ENCODE measurements around the gene P2RX1. TPM values are rescaled to one million over a fixed set of nuclear protein-coding genes. Genes with fewer than 3 reads are reported as not detected.
A peak's percentile ranks its signal among the peaks of the same experiment; 100 is the strongest.

The P2RX1 gene
- total RNA-seq, 4 donors from 2014 or later = 0.87 to 8.6 (median 4.9) TPM

DNA sequence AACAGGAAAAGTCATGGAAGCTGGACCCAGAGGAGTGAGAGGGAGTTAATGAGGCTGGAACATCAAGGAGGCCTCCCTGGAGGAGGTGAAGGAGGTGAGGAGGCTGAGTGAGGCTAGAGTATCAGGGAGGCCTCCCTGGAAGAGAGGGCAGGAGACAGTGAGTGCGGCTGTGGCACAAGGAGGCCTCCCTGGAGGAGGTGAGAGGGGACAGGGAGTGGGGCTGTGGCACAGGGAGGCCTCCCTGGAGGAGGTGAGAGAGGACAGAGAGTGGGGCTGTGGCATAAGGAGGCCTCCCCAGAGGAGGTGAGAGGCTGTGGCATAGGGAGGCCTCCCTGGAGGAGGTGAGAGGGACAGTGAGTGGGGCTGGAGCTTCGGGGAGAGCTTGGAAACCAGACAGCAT lies 28.9 kb downstream of the P2RX1 start:
- Histone ChIP-seq H3K27me3 (no peaks in the 10 kb centered on the region), H3K4me3 (no peak overlapping the region), H3K4me1 (peaks cover 0 to 68% (median 38%) of the 10 kb centered on the region in 4 donors), H3K36me3 (peaks cover 0 to 28% (median 6%) of the 10 kb centered on the region in 3 donors), H3K9me3 (no peaks in the 10 kb centered on the region), H3K27ac (peak overlapping the region; percentile 55 to 82 (median 68))
- 72 to 78% methylated on average over 2 of the region's 2 CpGs for WGBS, 2 donors
- no peak for DNase-seq (ENCODE audit: low spot score in 2 of 2)
- TF ChIP-seq POLR2A (IDR thresholded peaks at IDR 0.05) (no peak), CTCF (IDR thresholded peaks at IDR 0.05) (no peak), EP300 (IDR thresholded peaks at IDR 0.05) (no peak)

DNA sequence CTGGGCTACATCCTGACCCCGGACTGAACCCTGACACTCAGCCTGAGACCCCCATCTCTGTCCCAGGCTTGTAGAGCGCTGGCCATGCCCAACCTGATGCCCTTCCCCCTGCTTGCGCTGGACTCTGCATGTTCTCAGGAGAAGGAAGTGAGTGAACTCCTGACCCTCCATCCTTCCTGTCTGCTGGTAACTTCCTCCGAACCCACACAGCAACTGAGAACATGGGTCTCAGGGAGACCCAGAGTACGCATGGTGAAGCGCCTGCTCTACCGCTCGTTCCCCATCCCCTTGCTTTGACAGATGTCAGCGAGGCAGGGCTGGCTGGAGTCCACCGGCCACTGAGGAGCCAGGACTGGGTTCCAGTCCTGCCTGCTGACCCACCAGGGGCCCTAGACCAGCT lies 29.5 kb downstream of the P2RX1 start:
- no peak overlapping the region for H3K4me3 ChIP-seq
- DNase-seq (ENCODE audit: low spot score in 2 of 2) = peak in 1 of 2 donors; percentile 39
- peak overlapping the region in 3 of 4 donors; percentile 55 to 82 (median 56) for H3K27ac ChIP-seq
- TF ChIP-seq POLR2A (IDR thresholded peaks at IDR 0.05) (no peak), CTCF (IDR thresholded peaks at IDR 0.05) (no peak), EP300 (IDR thresholded peaks at IDR 0.05) (peak in 1 of 2 donors; percentile 62)
- peaks cover 0 to 28% (median 6%) of the 10 kb centered on the region in 3 donors for H3K36me3 ChIP-seq
- H3K27me3 ChIP-seq = no peaks in the 10 kb centered on the region
- H3K9me3 ChIP-seq = no peaks in the 10 kb centered on the region
- 61 to 65% methylated on average over 9 to 10 of the region's 10 CpGs for WGBS, 2 donors
- H3K4me1 ChIP-seq = peaks cover 0 to 62% (median 32%) of the 10 kb centered on the region in 4 donors

- Histone ChIP-seq H3K4me3 (no peak overlapping the region), H3K27ac (no peak overlapping the region), H3K27me3 (no peaks in the 10 kb centered on the region), H3K4me1 (peaks cover 0 to 54% (median 25%) of the 10 kb centered on the region in 4 donors), H3K9me3 (no peaks in the 10 kb centered on the region), H3K36me3 (peaks cover 0 to 28% (median 6%) of the 10 kb centered on the region in 3 donors)
- no peak for DNase-seq (ENCODE audit: low spot score in 2 of 2)
- TF ChIP-seq EP300 (IDR thresholded peaks at IDR 0.05) = no peak
- no peak for TF ChIP-seq POLR2A (IDR thresholded peaks at IDR 0.05)
- TF ChIP-seq CTCF (IDR thresholded peaks at IDR 0.05) = no peak
- WGBS, 2 donors = 76 to 79% methylated on average over 4 of the region's 4 CpGs
Observed at GRCh38 chr17:3885970-3886369, 30.3 kb downstream of the P2RX1 start.

DNA sequence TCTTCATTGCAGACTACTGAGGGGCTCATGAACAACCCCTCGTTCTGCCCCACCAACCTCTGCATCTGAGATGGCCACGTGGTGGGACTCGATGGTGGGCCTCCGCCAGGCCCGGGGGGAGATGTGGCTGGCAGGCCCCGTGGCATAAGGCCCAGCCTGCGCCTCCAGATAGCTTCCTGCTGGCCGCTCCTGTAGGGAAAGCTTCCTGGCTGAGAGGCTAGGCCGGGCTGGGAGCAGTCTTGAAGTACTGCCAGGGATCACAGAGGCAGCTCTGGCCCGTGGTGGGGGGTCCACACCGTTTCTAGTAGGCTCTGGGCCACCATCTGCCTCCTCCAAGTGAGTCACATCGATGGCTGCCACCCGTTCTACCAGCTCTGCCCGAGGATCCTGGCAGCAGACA lies 31.0 kb downstream of the P2RX1 start:
- H3K27ac ChIP-seq = no peak overlapping the region

GRCh38 chr17:3884188-3884587 lies 32.1 kb downstream of the P2RX1 start:
- H3K27ac ChIP-seq = no peak overlapping the region
- 91 to 94% methylated on average over 11 to 12 of the region's 12 CpGs for WGBS, 2 donors
- peaks cover 0 to 28% (median 6%) of the 10 kb centered on the region in 3 donors for H3K36me3 ChIP-seq
- no peaks in the 10 kb centered on the region for H3K27me3 ChIP-seq
- no peaks in the 10 kb centered on the region for H3K9me3 ChIP-seq
- DNase-seq (ENCODE audit: low spot score in 2 of 2) = no peak
- H3K4me3 ChIP-seq = no peak overlapping the region
- H3K4me1 ChIP-seq = peaks cover 0 to 37% (median 16%) of the 10 kb centered on the region in 4 donors
- TF ChIP-seq CTCF (IDR thresholded peaks at IDR 0.05) = no peak
- TF ChIP-seq POLR2A (IDR thresholded peaks at IDR 0.05) = no peak
- no peak for TF ChIP-seq EP300 (IDR thresholded peaks at IDR 0.05)

More for the DNA sequence above, 31.0 kb downstream of the P2RX1 start:
- H3K4me1 ChIP-seq = peaks cover 0 to 47% (median 20%) of the 10 kb centered on the region in 4 donors
- no peak overlapping the region for H3K4me3 ChIP-seq
- no peaks in the 10 kb centered on the region for H3K9me3 ChIP-seq
- WGBS, 2 donors = 53 to 70% methylated on average over 3 to 12 of the region's 14 CpGs
- H3K27me3 ChIP-seq = no peaks in the 10 kb centered on the region
- TF ChIP-seq POLR2A (IDR thresholded peaks at IDR 0.05) = no peak
- no peak for TF ChIP-seq EP300 (IDR thresholded peaks at IDR 0.05)
- H3K36me3 ChIP-seq = peaks cover 0 to 28% (median 6%) of the 10 kb centered on the region in 3 donors
- no peak for DNase-seq (ENCODE audit: low spot score in 2 of 2)
